ENCODE results near the gene NDST1. TPM values are rescaled to one million over a fixed set of nuclear protein-coding genes. Genes with fewer than 3 reads are reported as not detected.

Gene NDST1
- total RNA-seq, 2 donors from 2014 or later: 112 to 131 TPM

DNA sequence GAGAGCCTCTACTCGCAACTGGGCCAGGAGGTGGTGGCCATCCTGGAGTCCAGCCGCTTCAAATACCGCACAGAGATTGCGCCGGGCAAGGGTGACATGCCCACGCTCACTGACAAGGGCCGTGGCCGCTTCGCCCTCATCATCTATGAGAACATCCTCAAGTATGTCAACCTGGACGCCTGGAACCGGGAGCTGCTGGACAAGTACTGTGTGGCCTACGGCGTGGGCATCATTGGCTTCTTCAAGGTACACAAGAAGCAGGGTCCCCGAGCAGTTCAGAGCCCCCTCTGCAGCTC is 13.5 kb downstream of the NDST1 start:
- H3K4me1 ChIP-seq (ENCODE audit: control insufficient read depth in 1 of 2, low read depth in 2 of 2): peaks cover 30 to 74% of the 10 kb centered on the region in 2 donors
- H3K27me3 ChIP-seq (replicated peaks; ENCODE audit: insufficient read depth): no peaks in the 10 kb centered on the region
- H3K4me3 ChIP-seq: no peak overlapping the region
- H3K27ac ChIP-seq: no peak overlapping the region
- peaks cover 2% of the 10 kb centered on the region for H3K36me3 ChIP-seq
- TF ChIP-seq, protein P1, sequence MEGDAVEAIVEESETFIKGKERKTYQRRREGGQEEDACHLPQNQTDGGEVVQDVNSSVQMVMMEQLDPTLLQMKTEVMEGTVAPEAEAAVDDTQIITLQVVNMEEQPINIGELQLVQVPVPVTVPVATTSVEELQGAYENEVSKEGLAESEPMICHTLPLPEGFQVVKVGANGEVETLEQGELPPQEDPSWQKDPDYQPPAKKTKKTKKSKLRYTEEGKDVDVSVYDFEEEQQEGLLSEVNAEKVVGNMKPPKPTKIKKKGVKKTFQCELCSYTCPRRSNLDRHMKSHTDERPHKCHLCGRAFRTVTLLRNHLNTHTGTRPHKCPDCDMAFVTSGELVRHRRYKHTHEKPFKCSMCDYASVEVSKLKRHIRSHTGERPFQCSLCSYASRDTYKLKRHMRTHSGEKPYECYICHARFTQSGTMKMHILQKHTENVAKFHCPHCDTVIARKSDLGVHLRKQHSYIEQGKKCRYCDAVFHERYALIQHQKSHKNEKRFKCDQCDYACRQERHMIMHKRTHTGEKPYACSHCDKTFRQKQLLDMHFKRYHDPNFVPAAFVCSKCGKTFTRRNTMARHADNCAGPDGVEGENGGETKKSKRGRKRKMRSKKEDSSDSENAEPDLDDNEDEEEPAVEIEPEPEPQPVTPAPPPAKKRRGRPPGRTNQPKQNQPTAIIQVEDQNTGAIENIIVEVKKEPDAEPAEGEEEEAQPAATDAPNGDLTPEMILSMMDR (IDR thresholded peaks at IDR 0.05): no peak
- no peak for DNase-seq (ENCODE audit: low spot score)
- ATAC-seq (ENCODE audit: insufficient number of reproducible peaks, low FRiP score, low read depth): no peak
- H3K9me3 ChIP-seq: no peaks in the 10 kb centered on the region

DNA sequence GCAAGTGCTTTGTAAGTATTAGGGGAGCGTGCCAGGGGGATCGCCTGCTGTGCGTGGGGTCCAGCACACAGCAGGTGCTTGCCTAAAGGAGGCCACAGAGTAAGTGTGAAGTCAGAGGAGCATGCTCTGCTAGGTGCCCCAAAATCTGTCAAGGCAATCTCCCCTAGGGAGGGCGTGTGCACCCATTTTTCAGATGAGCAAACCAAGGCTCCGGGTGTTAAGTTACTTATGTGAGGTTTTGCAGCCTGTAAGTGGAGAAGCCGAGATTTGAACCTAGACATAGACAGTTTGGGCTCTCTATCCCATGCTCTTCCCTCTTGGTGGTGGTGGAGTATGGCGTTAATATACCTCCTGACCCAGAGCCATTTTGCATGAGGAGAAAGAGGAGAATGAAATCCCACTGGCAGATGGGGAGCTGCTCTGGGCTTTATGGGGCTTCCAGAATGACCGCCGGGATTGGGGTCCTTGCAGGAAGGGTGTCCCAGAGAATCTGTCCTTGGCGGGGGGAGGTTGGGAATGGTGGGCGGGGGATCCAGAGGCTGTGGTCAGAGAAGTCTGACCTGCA is 14.1 kb downstream of the NDST1 start:
- ATAC-seq (ENCODE audit: insufficient number of reproducible peaks, low FRiP score, low read depth): no peak
- TF ChIP-seq, protein P1 (IDR thresholded peaks at IDR 0.05): no peak
- H3K27me3 ChIP-seq (replicated peaks; ENCODE audit: insufficient read depth): no peaks in the 10 kb centered on the region
- no peak for DNase-seq (ENCODE audit: low spot score)
- peaks cover 29 to 74% of the 10 kb centered on the region in 2 donors for H3K4me1 ChIP-seq (ENCODE audit: control insufficient read depth in 1 of 2, low read depth in 2 of 2)
- H3K27ac ChIP-seq: no peak overlapping the region
- H3K4me3 ChIP-seq: no peak overlapping the region
- no peaks in the 10 kb centered on the region for H3K9me3 ChIP-seq
- H3K36me3 ChIP-seq: peaks cover 2% of the 10 kb centered on the region

DNA sequence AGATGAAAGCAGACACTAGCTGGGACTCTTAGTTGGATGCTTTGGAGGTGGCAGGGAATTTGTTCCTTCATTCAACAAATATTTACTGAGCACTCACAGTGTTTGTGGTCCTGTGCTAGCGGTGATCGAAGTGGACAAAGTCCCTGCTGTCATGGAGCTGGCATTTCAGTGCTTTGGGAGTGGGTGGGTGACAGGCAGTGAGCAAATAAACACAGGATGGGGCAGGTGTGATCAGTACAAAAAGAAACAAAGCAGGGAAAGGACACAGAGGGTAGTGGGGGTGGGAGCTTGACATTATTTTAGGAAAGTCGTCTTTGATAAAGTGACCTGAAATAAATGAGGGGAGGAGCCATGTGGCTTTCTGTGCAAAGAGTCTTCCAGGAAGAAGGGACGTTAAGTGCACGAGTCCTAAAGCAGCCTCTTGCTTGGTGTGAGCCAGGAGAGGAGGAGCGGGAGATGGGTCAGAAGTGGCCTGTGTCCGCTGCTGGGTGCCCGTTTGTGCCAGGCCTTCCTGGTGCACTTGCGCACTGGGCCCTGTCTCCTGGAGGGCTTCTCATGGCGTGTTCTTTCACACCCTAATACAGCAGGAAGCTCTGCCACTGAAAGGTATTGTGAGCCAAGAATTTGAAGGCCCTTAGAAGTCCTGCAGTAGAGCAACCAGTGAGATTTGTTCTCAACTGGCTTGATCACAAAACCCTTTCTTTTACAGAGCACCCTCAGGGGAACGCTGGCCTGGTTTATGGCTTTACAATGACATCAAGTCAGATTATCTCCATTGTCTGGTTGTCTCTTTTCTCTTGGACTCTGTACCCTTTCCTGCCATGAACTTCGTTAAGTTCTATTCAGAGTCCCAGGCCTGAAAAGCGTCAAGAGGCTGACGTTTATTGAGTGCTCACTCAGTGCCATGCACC is 14.8 kb downstream of the NDST1 start:
- TF ChIP-seq, protein P1 (IDR thresholded peaks at IDR 0.05): no peak
- Histone ChIP-seq H3K4me3 (no peak overlapping the region), H3K4me1 (ENCODE audit: control insufficient read depth in 1 of 2, low read depth in 2 of 2) (peaks cover 22 to 70% of the 10 kb centered on the region in 2 donors), H3K36me3 (peaks cover 2% of the 10 kb centered on the region), H3K27ac (no peak overlapping the region), H3K9me3 (no peaks in the 10 kb centered on the region), H3K27me3 (replicated peaks; ENCODE audit: insufficient read depth) (no peaks in the 10 kb centered on the region)
- DNase-seq (ENCODE audit: low spot score): no peak
- ATAC-seq (ENCODE audit: insufficient number of reproducible peaks, low FRiP score, low read depth): no peak

DNA sequence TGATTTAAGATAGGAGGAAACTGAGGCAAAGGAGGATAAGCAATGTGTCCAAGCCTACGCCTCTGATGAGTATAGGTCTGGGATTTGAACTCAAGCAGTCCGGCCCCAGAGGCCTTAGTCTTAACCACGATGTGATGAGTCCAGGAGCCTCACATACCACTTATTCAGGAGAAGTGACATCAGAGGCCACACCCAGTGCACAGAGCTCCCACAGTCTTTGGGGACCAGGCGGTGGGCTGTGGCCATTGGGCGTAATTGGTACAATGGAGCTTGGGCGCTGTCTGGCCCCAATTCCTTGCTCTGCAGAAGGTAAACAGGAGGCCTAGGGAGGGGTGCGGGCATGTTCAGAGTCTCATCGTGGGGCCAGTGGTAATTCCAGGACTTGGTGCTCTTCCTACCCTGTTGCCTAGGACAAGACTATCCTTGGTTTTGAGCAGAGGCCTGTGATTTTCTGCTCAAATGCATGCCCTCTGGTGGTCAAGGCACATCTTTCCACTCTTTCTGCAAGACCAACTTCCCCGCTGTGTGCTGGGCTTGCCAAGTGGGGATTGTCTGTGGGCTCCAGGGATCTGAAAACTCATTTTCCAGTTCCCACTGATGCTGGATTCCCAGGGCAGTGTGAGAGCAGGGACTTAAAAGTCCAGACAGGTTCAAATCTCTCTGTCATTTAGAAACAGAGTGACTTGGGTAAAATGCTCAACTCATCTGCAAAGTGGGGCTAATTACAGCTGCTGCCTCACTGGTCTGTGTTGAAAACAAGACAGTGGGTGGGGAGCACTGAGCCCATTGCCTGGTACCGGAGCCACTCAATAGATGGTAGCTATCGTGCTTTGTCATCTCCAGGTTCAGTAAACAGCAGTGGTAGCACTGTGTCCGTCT is 15.8 kb downstream of the NDST1 start:
- TF ChIP-seq, protein P1 (IDR thresholded peaks at IDR 0.05): peak; percentile 63
- H3K27ac ChIP-seq: no peak overlapping the region
- H3K36me3 ChIP-seq: peaks cover 6% of the 10 kb centered on the region
- DNase-seq (ENCODE audit: low spot score) (no peak), ATAC-seq (ENCODE audit: insufficient number of reproducible peaks, low FRiP score, low read depth) (no peak)
- H3K4me3 ChIP-seq: no peak overlapping the region
- peaks cover 17 to 60% of the 10 kb centered on the region in 2 donors for H3K4me1 ChIP-seq (ENCODE audit: control insufficient read depth in 1 of 2, low read depth in 2 of 2)
- H3K27me3 ChIP-seq (replicated peaks; ENCODE audit: insufficient read depth): no peaks in the 10 kb centered on the region
- no peaks in the 10 kb centered on the region for H3K9me3 ChIP-seq

DNA sequence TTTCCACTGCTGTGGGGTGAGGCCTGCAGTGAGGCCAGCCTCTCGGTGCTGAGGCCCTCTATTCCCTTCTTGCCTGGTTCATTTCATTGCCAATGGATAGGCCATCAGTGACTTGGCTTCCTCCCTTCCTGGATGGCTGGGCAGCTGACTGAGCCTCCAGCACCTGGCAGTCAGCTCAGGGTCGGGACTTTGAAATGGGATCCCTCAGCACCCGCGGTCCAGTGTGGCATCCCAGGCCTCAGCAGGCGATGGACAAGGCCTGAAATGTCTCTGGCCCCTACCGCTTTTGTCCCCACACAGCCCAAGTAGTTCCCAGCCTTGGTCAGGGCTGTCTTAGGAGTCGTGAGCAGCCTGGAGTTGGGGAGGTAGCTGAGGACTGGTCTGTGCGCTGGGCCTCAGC is 17.2 kb downstream of the NDST1 start:
- H3K9me3 ChIP-seq: no peaks in the 10 kb centered on the region
- peaks cover 4% of the 10 kb centered on the region for H3K36me3 ChIP-seq
- H3K27me3 ChIP-seq (replicated peaks; ENCODE audit: insufficient read depth): no peaks in the 10 kb centered on the region
- ATAC-seq (ENCODE audit: insufficient number of reproducible peaks, low FRiP score, low read depth) (no peak), DNase-seq (ENCODE audit: low spot score) (no peak)
- TF ChIP-seq, protein P1 (IDR thresholded peaks at IDR 0.05): no peak
- H3K4me1 ChIP-seq (ENCODE audit: control insufficient read depth in 1 of 2, low read depth in 2 of 2): peaks cover 17 to 73% of the 10 kb centered on the region in 2 donors
- peak overlapping the region in 1 of 2 donors; percentile 5 for H3K27ac ChIP-seq
- no peak overlapping the region for H3K4me3 ChIP-seq

Data from thoracic aorta (tissue), 2 donors.